Measurements from ENCODE around the gene MTF1. TPM values are rescaled to one million over a fixed set of nuclear protein-coding genes. Genes with fewer than 3 reads are reported as not detected.
"Not testable (repeated sequence)": the region's sequence is repeated elsewhere in the genome, so short reads cannot be mapped to it uniquely, and the experiment has no call there.

Gene MTF1
- 10 to 100 TPM; 20.2 to 24.4 (median 22.2) TPM for total RNA-seq (2021; fragmentation: NEBNext Ultra II Directional; extraction: Animal tissue kit (Norgen Biotek cat#: 25700))
- long read RNA-seq, full-length matches to known transcripts = 11 of 12 reads
- long read RNA-seq, partial matches to known transcripts = 0 of 12 reads
- long read RNA-seq, other reads (novel, unspliced or antisense) = 1 of 12 reads

DNA sequence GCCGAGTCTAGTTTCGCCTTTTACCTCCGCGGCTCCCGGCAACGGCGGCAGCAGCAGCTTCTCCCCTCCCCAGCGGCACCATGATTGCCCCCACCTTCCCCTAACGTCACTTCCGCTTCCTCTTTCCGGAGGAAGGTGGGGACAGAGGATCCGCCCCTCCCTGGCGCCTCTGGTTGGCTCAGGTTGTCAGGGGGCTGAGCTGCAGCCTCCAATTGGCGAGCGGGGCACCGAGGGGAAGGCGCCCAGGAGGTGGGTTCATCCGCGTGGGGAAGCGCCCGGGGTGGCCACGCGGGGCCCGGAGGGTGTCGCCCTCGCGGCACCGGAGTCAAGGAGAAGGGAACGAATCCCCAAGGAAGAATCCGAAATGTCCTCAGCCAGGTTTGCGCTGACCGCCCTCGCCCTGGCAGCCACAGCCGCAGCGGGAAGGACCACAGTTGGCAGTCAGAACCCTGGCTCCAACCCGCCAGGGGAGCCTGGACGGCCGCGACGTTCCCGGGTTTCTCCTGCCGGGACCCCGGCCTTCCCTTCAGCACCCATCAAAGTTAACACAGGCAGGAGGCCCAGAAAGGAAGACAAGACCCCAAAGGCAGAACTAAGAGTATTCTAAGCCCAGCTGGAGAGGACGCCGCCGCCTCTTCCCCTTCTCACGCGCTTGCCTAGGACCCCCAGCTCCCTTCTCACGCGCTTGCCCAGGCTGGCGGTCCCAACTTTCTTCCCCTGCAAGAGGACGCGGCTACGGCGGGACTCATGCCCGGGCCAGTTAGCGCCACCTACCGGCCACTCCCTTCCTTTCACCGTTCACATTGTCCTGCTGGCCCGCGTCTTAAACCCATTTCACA lies at the start of gene MTF1:
Gene MTF1 (minus strand): TSS at position 86 of the 839 bp plus-strand sequence. CDS start 1,934 bp downstream, outside the sequence.
- Mint-ChIP-seq H3K4me3 (peak within 1 kb of the TSS; percentile 99), H3K9me3 (no peaks in the 10 kb centered on the region), H3K4me1 (ENCODE audit: low read depth) (peaks cover 39% of the 10 kb centered on the region), H3K36me3 (ENCODE audit: low read depth) (peaks cover 27% of the 10 kb centered on the region), H3K27ac (peak within 1 kb of the TSS; percentile 98), H3K27me3 (ENCODE audit: insufficient read depth) (peaks cover 2% of the 10 kb centered on the region)
- peak; percentile 96 for DNase-seq
- TF ChIP-seq, protein P1, sequence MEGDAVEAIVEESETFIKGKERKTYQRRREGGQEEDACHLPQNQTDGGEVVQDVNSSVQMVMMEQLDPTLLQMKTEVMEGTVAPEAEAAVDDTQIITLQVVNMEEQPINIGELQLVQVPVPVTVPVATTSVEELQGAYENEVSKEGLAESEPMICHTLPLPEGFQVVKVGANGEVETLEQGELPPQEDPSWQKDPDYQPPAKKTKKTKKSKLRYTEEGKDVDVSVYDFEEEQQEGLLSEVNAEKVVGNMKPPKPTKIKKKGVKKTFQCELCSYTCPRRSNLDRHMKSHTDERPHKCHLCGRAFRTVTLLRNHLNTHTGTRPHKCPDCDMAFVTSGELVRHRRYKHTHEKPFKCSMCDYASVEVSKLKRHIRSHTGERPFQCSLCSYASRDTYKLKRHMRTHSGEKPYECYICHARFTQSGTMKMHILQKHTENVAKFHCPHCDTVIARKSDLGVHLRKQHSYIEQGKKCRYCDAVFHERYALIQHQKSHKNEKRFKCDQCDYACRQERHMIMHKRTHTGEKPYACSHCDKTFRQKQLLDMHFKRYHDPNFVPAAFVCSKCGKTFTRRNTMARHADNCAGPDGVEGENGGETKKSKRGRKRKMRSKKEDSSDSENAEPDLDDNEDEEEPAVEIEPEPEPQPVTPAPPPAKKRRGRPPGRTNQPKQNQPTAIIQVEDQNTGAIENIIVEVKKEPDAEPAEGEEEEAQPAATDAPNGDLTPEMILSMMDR (IDR thresholded peaks at IDR 0.05) = peak; percentile 98

DNA sequence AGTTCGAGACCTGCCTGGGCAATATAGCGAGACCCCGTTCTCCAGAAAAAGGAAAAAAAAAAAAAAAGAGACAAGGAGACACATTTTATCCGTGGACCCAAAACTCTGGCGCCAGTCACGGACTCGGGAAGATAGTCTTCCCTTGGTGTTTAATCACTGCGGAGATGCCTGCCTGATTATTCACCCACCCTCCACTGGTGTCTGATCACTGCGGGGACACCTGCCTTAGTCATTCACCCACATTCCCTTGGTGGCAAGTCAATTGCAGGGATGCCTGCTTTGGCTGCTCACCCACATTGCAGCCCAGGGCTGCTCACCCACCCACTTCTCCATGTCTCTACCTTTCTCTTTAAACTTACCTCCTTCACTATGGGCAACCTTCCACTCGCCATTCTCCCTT lies 49.1 kb upstream of the MTF1 start:
- DNase-seq; H3K27ac Mint-ChIP-seq; H3K4me3 Mint-ChIP-seq; H3K4me1 Mint-ChIP-seq (ENCODE audit: low read depth); H3K9me3 Mint-ChIP-seq; H3K27me3 Mint-ChIP-seq (ENCODE audit: insufficient read depth): not testable (repeated sequence)
- peaks cover 35% of the 10 kb centered on the region for H3K36me3 Mint-ChIP-seq (ENCODE audit: low read depth)

DNA sequence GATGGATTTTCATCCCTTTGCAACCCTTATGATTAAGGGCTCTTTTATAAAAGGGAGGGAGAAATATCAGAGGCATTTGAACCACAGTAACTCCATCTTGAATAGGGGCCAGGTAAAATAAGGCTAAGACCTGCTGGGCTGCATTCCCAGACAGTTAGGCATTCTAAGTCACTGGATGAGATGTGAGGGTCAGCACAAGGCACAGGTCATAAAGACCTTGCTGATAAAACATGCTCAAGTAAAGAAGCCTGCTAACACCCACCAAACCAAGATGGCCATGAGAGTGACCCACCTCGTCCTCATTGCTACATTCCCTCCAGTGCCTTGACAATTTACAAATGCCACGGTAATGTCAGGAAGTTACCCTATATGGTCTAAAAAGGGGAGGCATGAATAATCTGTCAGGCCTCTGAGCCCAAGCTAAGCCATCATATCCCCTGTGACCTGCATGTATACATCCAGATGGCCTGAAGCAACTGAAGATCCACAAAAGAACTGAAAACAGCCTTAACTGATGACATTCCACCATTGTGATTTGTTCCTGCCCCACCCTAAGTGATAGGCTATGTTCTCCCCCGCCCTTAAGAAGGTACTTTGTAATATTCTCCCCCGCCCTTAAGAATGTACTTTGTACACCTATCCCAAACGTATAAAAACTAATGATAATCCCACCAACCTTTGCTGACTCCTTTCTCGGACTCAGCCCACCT lies 48.2 kb upstream of the MTF1 start:
- H3K36me3 Mint-ChIP-seq (ENCODE audit: low read depth) = peaks cover 35% of the 10 kb centered on the region
- not testable (repeated sequence) for DNase-seq; H3K4me3 Mint-ChIP-seq; H3K27me3 Mint-ChIP-seq (ENCODE audit: insufficient read depth); H3K4me1 Mint-ChIP-seq (ENCODE audit: low read depth); H3K27ac Mint-ChIP-seq; H3K9me3 Mint-ChIP-seq

DNA sequence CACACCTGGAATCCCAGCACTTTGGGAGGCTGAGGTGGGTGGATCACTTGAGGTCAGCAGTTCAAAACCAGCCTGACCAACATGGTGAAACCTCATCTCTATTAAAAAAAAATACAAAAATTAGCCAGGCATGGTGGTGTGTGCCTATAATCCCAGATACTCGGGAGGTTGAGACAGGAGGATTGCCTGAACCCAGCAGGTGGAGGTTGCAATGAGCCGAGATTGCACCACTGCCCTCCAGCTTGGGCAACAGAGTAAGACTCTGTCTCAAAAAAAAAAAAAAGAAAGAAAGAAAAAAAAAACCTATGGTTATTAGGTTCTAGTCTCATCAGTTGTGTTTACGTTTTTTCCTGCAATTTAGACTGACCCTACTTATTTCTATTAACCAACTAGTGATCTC lies 47.2 kb upstream of the MTF1 start:
- peaks cover 35% of the 10 kb centered on the region for H3K36me3 Mint-ChIP-seq (ENCODE audit: low read depth)
- not testable (repeated sequence) for H3K27ac Mint-ChIP-seq; H3K27me3 Mint-ChIP-seq (ENCODE audit: insufficient read depth); H3K9me3 Mint-ChIP-seq; DNase-seq; H3K4me1 Mint-ChIP-seq (ENCODE audit: low read depth); H3K4me3 Mint-ChIP-seq

DNA sequence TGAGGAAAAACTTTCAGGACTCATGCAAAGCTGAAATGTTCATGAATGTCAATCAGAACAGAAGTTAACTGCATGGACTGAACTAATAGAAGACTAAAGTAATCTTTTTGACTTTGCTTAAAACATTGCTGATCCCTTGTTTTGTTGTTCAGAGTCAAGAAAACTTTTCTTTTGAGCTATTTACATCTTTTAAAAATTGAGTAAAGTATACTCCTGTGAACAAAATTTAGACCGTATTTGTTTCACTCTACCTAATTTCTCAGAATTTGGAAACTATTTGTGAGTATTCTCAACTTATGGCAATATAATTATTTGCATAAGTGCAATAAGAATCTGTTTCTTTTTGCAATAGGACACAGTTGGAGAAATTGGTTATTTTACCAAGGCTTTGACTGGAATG lies 46.3 kb upstream of the MTF1 start:
- no peak for DNase-seq
- no peak overlapping the region for H3K27ac Mint-ChIP-seq
- peaks cover 35% of the 10 kb centered on the region for H3K36me3 Mint-ChIP-seq (ENCODE audit: low read depth)
- no peak overlapping the region for H3K4me3 Mint-ChIP-seq
- H3K27me3 Mint-ChIP-seq (ENCODE audit: insufficient read depth) = no peaks in the 10 kb centered on the region
- TF ChIP-seq, protein P1 (IDR thresholded peaks at IDR 0.05) = no peak
- peaks cover 8% of the 10 kb centered on the region for H3K4me1 Mint-ChIP-seq (ENCODE audit: low read depth)
- H3K9me3 Mint-ChIP-seq = no peaks in the 10 kb centered on the region

DNA sequence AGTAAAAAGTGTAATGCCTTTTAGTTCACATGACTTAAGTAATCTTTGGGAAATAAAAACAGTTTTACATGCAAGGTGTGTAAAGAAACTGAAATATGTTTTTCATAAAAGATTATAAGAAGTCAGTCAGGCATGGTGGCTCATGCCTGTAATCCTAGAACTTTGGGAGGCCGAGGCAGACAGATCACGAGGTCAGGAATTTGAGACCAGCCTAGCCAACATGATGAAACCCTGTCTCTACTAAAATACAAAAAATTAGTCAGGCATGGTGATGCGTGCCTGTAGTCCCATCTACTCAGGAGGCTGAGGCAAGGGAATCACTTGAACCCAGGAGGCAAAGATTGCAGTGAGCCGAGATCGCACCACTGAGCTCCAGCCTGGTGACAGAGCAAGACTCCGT lies 44.5 kb upstream of the MTF1 start:
- not testable (repeated sequence) for DNase-seq; H3K27me3 Mint-ChIP-seq (ENCODE audit: insufficient read depth); H3K27ac Mint-ChIP-seq; H3K4me1 Mint-ChIP-seq (ENCODE audit: low read depth); H3K4me3 Mint-ChIP-seq; H3K9me3 Mint-ChIP-seq
- peaks cover 26% of the 10 kb centered on the region for H3K36me3 Mint-ChIP-seq (ENCODE audit: low read depth)

DNA sequence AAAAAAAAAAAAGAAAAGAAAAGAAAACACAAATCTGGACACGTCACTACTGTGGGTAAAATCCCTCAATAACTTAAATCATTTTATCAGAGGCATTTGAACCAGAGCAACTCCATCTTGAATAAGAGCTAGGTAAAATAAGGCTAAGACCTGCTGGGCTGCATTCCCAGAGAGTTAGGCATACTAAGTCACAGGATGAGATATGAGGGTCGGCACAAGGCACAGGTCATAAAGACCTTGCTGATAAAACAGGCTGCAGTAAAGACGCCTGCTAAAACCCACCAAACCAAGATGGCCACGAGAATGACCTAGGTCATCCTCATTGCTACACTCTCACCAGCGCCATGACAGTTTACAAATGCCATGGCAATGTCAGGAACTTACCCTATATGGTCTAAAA lies 43.6 kb upstream of the MTF1 start:
- H3K27me3 Mint-ChIP-seq (ENCODE audit: insufficient read depth) = no peaks in the 10 kb centered on the region
- H3K4me3 Mint-ChIP-seq = no peak overlapping the region
- peaks cover 5% of the 10 kb centered on the region for H3K4me1 Mint-ChIP-seq (ENCODE audit: low read depth)
- H3K27ac Mint-ChIP-seq = no peak overlapping the region; the same call in 1 of the 2 replicates
- TF ChIP-seq, protein P1 (IDR thresholded peaks at IDR 0.05) = no peak
- H3K9me3 Mint-ChIP-seq = no peaks in the 10 kb centered on the region
- peaks cover 18% of the 10 kb centered on the region for H3K36me3 Mint-ChIP-seq (ENCODE audit: low read depth)
- no peak for DNase-seq

Data from HFFc6 (cell line).